ENCODE measurements around the gene SWAP70. TPM values are rescaled to one million over a fixed set of nuclear protein-coding genes. Genes with fewer than 3 reads are reported as not detected.

The SWAP70 gene
- total RNA-seq, 2 donors from 2014 or later = 28.8 to 30.7 TPM

- Mint-ChIP-seq H3K9me3 (no peaks in the 10 kb centered on the region), H3K36me3 (ENCODE audit: low read depth) (no peaks in the 10 kb centered on the region), H3K27me3 (ENCODE audit: insufficient read depth) (no peaks in the 10 kb centered on the region), H3K4me1 (peaks cover 17% of the 10 kb centered on the region), H3K4me3 (no peak overlapping the region), H3K27ac (no peak overlapping the region)
- no peak for TF ChIP-seq CTCF (conservative IDR thresholded peaks at IDR 0.05)
- peaks cover 10% of the 10 kb centered on the region for H3K4me1 ChIP-seq (ENCODE audit: control insufficient read depth, insufficient read depth, low read length)
- no peaks in the 10 kb centered on the region for H3K36me3 ChIP-seq (ENCODE audit: control insufficient read depth, insufficient read depth, low read length)
- no peak overlapping the region for H3K9ac ChIP-seq (ENCODE audit: extremely low read depth, low read length, poor library complexity, severe bottlenecking)
- no peaks in the 10 kb centered on the region for H3K9me3 ChIP-seq (ENCODE audit: control insufficient read depth, low read length)
- peak overlapping the region; percentile 74 for H3K27ac ChIP-seq (ENCODE audit: low read depth, low read length)
- DNase-seq = peak; percentile 88
- 83 to 100% methylated on average over 2 to 5 of the region's 5 CpGs for WGBS, 2 experiments (ENCODE audit: insufficient coverage in 1 of 2, insufficient read length in 1 of 2)
- H3K27me3 ChIP-seq (ENCODE audit: control insufficient read depth, insufficient read depth, low read length, poor library complexity, severe bottlenecking) = no peaks in the 10 kb centered on the region
- no peak overlapping the region for H3K4me3 ChIP-seq (ENCODE audit: low read length)
Measured at GRCh38 chr11:9765320-9766101, 101.6 kb downstream of the SWAP70 start.

- Mint-ChIP-seq H3K9me3 (no peaks in the 10 kb centered on the region), H3K4me1 (peaks cover 13% of the 10 kb centered on the region), H3K36me3 (ENCODE audit: low read depth) (no peaks in the 10 kb centered on the region), H3K4me3 (no peak overlapping the region), H3K27ac (no peak overlapping the region), H3K27me3 (ENCODE audit: insufficient read depth) (no peaks in the 10 kb centered on the region)
- no peaks in the 10 kb centered on the region for H3K27me3 ChIP-seq (ENCODE audit: control insufficient read depth, insufficient read depth, low read length, poor library complexity, severe bottlenecking)
- 90 to 91% methylated on average over 4 of the region's 4 CpGs for whole genome bisulfite sequencing, 2 experiments (ENCODE audit: insufficient coverage in 1 of 2, insufficient read length in 1 of 2)
- H3K4me3 ChIP-seq (ENCODE audit: low read length) = no peak overlapping the region
- H3K9ac ChIP-seq (ENCODE audit: extremely low read depth, low read length, poor library complexity, severe bottlenecking) = no peak overlapping the region
- no peaks in the 10 kb centered on the region for H3K9me3 ChIP-seq (ENCODE audit: control insufficient read depth, low read length)
- DNase-seq = no peak
- no peak for TF ChIP-seq CTCF (conservative IDR thresholded peaks at IDR 0.05)
- H3K4me1 ChIP-seq (ENCODE audit: control insufficient read depth, insufficient read depth, low read length) = peaks cover 3% of the 10 kb centered on the region
- no peaks in the 10 kb centered on the region for H3K36me3 ChIP-seq (ENCODE audit: control insufficient read depth, insufficient read depth, low read length)
- H3K27ac ChIP-seq (ENCODE audit: low read depth, low read length) = no peak overlapping the region
Measured at GRCh38 chr11:9769621-9770020, 105.7 kb downstream of the SWAP70 start.

GRCh38 chr11:9771071-9771511 is 107.2 kb downstream of the SWAP70 start:
- H3K4me3 Mint-ChIP-seq = no peak overlapping the region
- Histone ChIP-seq H3K36me3 (ENCODE audit: control insufficient read depth, insufficient read depth, low read length) (no peaks in the 10 kb centered on the region), H3K27me3 (ENCODE audit: control insufficient read depth, insufficient read depth, low read length, poor library complexity, severe bottlenecking) (no peaks in the 10 kb centered on the region), H3K4me3 (ENCODE audit: low read length) (no peak overlapping the region), H3K9ac (ENCODE audit: extremely low read depth, low read length, poor library complexity, severe bottlenecking) (no peak overlapping the region), H3K27ac (ENCODE audit: low read depth, low read length) (no peak overlapping the region), H3K4me1 (ENCODE audit: control insufficient read depth, insufficient read depth, low read length) (peaks cover 11% of the 10 kb centered on the region), H3K9me3 (ENCODE audit: control insufficient read depth, low read length) (no peaks in the 10 kb centered on the region)
- H3K4me1 Mint-ChIP-seq = peaks cover 13% of the 10 kb centered on the region
- DNase-seq = no peak
- 100% methylated on average over 1 of the region's 1 CpG; no CpG with 5 or more reads in 1 of the 2 experiments for WGBS, 2 experiments (ENCODE audit: insufficient coverage in 1 of 2, insufficient read length in 1 of 2)
- H3K27me3 Mint-ChIP-seq (ENCODE audit: insufficient read depth) = no peaks in the 10 kb centered on the region
- no peaks in the 10 kb centered on the region for H3K9me3 Mint-ChIP-seq
- H3K36me3 Mint-ChIP-seq (ENCODE audit: low read depth) = no peaks in the 10 kb centered on the region
- no peak overlapping the region for H3K27ac Mint-ChIP-seq
- no peak for TF ChIP-seq CTCF (conservative IDR thresholded peaks at IDR 0.05)
